WI38 (cell line): ENCODE data around the gene PRKACA.

Source experiments
- H3K4me3 ChIP-seq: 2 replicates; pipeline ENCODE4 v1.5.1; 2011; ENCODE audit warnings: low read depth, mild to moderate bottlenecking, control low read depth, low read length
- TF ChIP-seq, protein P1 (sequence below): IDR thresholded peaks from 2 replicates; pipeline ENCODE4 v1.5.1; 2012; ENCODE audit warnings: low read depth, mild to moderate bottlenecking, control low read depth, low read length

Gene PRKACA

GRCh38 chr19:14085309-14085995 lies 32.1 kb downstream of the PRKACA start, which contains the start of gene C19orf67:
C19orf67 (minus strand) TSS chr19:14085783; CDS start chr19:14085627, 156 bp downstream.
- TF ChIP-seq, protein P1, sequence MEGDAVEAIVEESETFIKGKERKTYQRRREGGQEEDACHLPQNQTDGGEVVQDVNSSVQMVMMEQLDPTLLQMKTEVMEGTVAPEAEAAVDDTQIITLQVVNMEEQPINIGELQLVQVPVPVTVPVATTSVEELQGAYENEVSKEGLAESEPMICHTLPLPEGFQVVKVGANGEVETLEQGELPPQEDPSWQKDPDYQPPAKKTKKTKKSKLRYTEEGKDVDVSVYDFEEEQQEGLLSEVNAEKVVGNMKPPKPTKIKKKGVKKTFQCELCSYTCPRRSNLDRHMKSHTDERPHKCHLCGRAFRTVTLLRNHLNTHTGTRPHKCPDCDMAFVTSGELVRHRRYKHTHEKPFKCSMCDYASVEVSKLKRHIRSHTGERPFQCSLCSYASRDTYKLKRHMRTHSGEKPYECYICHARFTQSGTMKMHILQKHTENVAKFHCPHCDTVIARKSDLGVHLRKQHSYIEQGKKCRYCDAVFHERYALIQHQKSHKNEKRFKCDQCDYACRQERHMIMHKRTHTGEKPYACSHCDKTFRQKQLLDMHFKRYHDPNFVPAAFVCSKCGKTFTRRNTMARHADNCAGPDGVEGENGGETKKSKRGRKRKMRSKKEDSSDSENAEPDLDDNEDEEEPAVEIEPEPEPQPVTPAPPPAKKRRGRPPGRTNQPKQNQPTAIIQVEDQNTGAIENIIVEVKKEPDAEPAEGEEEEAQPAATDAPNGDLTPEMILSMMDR, result no peak
- no peak within 1 kb of the TSS for H3K4me3 ChIP-seq

DNA sequence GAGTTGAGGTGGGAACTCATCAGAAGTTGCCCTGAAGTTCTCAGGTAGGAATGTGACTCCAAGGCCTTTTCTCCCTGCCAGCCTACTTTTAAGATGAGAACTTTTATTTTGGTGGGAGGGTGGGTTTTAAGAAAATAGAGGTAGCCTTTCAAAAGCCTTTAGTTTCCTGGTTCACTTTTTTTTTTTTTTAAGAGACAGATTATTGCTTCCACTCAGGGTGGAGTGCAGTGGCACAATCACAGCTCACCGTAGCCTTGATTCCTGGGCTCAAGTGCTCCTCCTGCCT lies 34.9 kb downstream of the PRKACA start:
- H3K4me3 ChIP-seq, result no peak overlapping the region
- TF ChIP-seq, protein P1, result no peak

GRCh38 chr19:14081797-14082674 lies 35.5 kb downstream of the PRKACA start:
- H3K4me3 ChIP-seq, result peak overlapping the region; percentile 74
- TF ChIP-seq, protein P1, result no peak

- peak overlapping the region; percentile 78 for H3K4me3 ChIP-seq
- TF ChIP-seq, protein P1, result no peak
Measured at GRCh38 chr19:14080887-14081796, 36.4 kb downstream of the PRKACA start.

DNA sequence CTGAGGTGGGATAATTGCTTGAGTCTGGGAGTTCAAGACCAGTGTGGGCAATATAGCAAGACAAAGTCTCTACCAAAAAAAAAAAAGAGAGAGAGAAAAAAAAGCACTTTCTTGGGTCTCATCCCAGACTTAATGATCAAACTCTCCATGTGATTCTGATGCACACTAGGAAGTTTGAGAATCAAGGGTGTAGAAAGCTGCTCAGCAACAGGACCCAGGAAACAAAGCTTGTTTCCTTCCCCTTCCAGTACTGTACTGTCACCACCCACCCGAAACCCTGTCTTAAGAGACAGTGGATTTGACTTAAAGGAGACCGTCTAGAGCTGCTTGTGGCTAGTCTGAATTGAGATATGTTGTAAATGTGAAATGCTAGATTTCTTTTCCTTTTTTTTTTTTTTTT lies 39.2 kb downstream of the PRKACA start:
- no peak overlapping the region for H3K4me3 ChIP-seq
- TF ChIP-seq, protein P1, result no peak

GRCh38 chr19:14073925-14074838 lies 43.4 kb downstream of the PRKACA start:
- TF ChIP-seq, protein P1, result no peak
- peak overlapping the region; percentile 74 for H3K4me3 ChIP-seq
